Measurements from ENCODE around the gene OR4N5.

DNA sequence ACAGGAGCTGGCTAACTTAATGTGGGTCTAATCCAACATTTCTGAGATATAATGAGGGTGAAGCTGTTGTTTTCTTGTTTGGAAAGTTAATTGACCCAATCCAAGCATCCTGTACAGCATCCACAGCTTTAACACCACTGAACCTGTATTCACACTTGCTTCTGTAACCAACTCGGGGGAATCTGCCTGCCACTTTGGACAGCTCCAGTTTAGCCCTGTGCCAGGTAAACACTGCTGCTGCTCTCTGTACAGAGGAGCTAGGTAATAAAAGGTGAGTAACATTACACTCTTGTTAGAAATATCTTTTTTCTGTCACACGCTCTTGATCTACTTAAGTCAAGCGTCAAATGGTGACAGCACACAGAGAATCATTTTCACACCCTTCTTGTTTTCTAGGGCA lies 52.8 kb downstream of the OR4N5 start:
- TF ChIP-seq, protein P1, sequence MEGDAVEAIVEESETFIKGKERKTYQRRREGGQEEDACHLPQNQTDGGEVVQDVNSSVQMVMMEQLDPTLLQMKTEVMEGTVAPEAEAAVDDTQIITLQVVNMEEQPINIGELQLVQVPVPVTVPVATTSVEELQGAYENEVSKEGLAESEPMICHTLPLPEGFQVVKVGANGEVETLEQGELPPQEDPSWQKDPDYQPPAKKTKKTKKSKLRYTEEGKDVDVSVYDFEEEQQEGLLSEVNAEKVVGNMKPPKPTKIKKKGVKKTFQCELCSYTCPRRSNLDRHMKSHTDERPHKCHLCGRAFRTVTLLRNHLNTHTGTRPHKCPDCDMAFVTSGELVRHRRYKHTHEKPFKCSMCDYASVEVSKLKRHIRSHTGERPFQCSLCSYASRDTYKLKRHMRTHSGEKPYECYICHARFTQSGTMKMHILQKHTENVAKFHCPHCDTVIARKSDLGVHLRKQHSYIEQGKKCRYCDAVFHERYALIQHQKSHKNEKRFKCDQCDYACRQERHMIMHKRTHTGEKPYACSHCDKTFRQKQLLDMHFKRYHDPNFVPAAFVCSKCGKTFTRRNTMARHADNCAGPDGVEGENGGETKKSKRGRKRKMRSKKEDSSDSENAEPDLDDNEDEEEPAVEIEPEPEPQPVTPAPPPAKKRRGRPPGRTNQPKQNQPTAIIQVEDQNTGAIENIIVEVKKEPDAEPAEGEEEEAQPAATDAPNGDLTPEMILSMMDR (conservative IDR thresholded peaks at IDR 0.05; ENCODE audit: low read length), result no peak
- TF ChIP-seq EZH2phosphoT487 (IDR thresholded peaks at IDR 0.05; ENCODE audit: borderline replicate concordance, low read depth, low read length), result no peak

All from OCI-LY7 (cell line).